Regular cardiac myocyte (primary cell): ENCODE results near the gene CLCN6. TPM values are rescaled to one million over a fixed set of nuclear protein-coding genes. Genes with fewer than 3 reads are reported as not detected.

Experiments
- total RNA-seq: library from RNA; depleted of rRNA; stranded (reverse); fragments of >200 nt; gene quantifications from 2 replicates; pipeline ENCODE4 v1.2.3, GENCODE V29; 2014

CLCN6 gene
- total RNA-seq, result 5.0 and 12.1 TPM in 2 replicates

GRCh38 chr1:11805422-11806306 is at the start of gene CLCN6, which contains the start of gene MTHFR:
Gene CLCN6 (plus strand): TSS chr1:11806191. CDS start chr1:11806263, 72 bp downstream.
Gene MTHFR (minus strand): TSS chr1:11805964. CDS start chr1:11803116, 2,848 bp downstream.

GRCh38 chr1:11761988-11762406 is 44.0 kb upstream of the CLCN6 start, which contains the start of gene C1orf167:
Gene C1orf167 (plus strand): TSS chr1:11762193. CDS start chr1:11764401, 2,208 bp downstream.

GRCh38 chr1:11847667-11848372 is 41.8 kb downstream of the CLCN6 start, which contains the start of gene NPPA:
Gene NPPA (minus strand): TSS chr1:11847783. CDS start chr1:11847684, 99 bp downstream.

GRCh38 chr1:11858613-11858967 is 52.6 kb downstream of the CLCN6 start, which contains the start of gene NPPB:
Gene NPPB (minus strand): TSS chr1:11858945. CDS start chr1:11858833, 112 bp downstream.

Other genes with a start within 250 kb of the CLCN6 start
- gene FBXO2, start 151.8 kb upstream of the CLCN6 start, total RNA-seq, result 0.19 and 1.4 TPM in 2 replicates
- gene FBXO44, start 151.3 kb upstream of the CLCN6 start, total RNA-seq, result 7.7 and 14.4 TPM in 2 replicates
- gene FBXO6, start 142.0 kb upstream of the CLCN6 start, total RNA-seq, result 1.3 and 2.5 TPM in 2 replicates
- gene MAD2L2, start 125.0 kb upstream of the CLCN6 start, total RNA-seq, result 26.2 and 32.4 TPM in 2 replicates
- gene DRAXIN, start 114.5 kb upstream of the CLCN6 start, total RNA-seq, result 0.56 and 0.77 TPM in 2 replicates
- 38.0 and 58.3 TPM in 2 replicates for gene AGTRAP, start 70.1 kb upstream of the CLCN6 start, total RNA-seq
- not detected in 2 replicates for gene C1orf167, start 44.0 kb upstream of the CLCN6 start, total RNA-seq
- gene MTHFR, start 227 bp upstream of the CLCN6 start, total RNA-seq, result 14.6 and 25.7 TPM in 2 replicates
- 0.19 TPM in 1 of 2 replicates, not detected in the other for gene NPPA, start 41.6 kb downstream of the CLCN6 start, total RNA-seq
- gene NPPB, start 52.8 kb downstream of the CLCN6 start, total RNA-seq, result 11.5 and 45.9 TPM in 2 replicates
- 67.7 and 109 TPM in 2 replicates for gene KIAA2013, start 120.2 kb downstream of the CLCN6 start, total RNA-seq
- 626 and 996 TPM in 2 replicates for gene PLOD1, start 128.5 kb downstream of the CLCN6 start, total RNA-seq
- gene MFN2, start 174.3 kb downstream of the CLCN6 start, total RNA-seq, result 51.6 and 92.6 TPM in 2 replicates
- 20.7 and 30.4 TPM in 2 replicates for gene MIIP, start 213.3 kb downstream of the CLCN6 start, total RNA-seq